ENCODE data around the gene VWF.

Gene VWF

GRCh38 chr12:6124411-6125309 is at the start of gene VWF:
TSS of gene VWF (minus strand) at chr12:6124670. CDS start at chr12:6123196, 1,474 bp downstream.
- Mint-ChIP-seq H3K36me3 (ENCODE audit: low read depth) (no peaks in the 10 kb centered on the region), H3K27me3 (ENCODE audit: low read depth, poor library complexity) (no peaks in the 10 kb centered on the region), H3K9me3 (no peaks in the 10 kb centered on the region), H3K4me1 (peaks cover 61% of the 10 kb centered on the region), H3K27ac (peak within 1 kb of the TSS; percentile 87), H3K4me3 (no peak within 1 kb of the TSS)
- TF ChIP-seq CTCF (IDR thresholded peaks at IDR 0.05), result no peak
- no peak for DNase-seq

- Mint-ChIP-seq H3K9me3 (peaks cover 17% of the 10 kb centered on the region), H3K4me3 (no peak overlapping the region), H3K27me3 (ENCODE audit: low read depth, poor library complexity) (peaks cover 16% of the 10 kb centered on the region), H3K36me3 (ENCODE audit: low read depth) (no peaks in the 10 kb centered on the region), H3K4me1 (peaks cover 17% of the 10 kb centered on the region), H3K27ac (no peak overlapping the region)
- no peak for TF ChIP-seq CTCF (IDR thresholded peaks at IDR 0.05)
- no peak for DNase-seq
Observed at GRCh38 chr12:6172862-6173261, 48.4 kb upstream of the VWF start.

- H3K27ac Mint-ChIP-seq, result no peak overlapping the region
- H3K27me3 Mint-ChIP-seq (ENCODE audit: low read depth, poor library complexity), result peaks cover 19% of the 10 kb centered on the region
- no peak overlapping the region for H3K4me3 Mint-ChIP-seq
- no peaks in the 10 kb centered on the region for H3K36me3 Mint-ChIP-seq (ENCODE audit: low read depth)
- TF ChIP-seq CTCF (IDR thresholded peaks at IDR 0.05), result no peak
- H3K4me1 Mint-ChIP-seq, result peaks cover 25% of the 10 kb centered on the region
- peaks cover 17% of the 10 kb centered on the region for H3K9me3 Mint-ChIP-seq
- DNase-seq, result no peak
Observed at GRCh38 chr12:6172086-6172485, 47.6 kb upstream of the VWF start.

GRCh38 chr12:6171409-6172015 is 47.0 kb upstream of the VWF start:
- Mint-ChIP-seq H3K9me3 (peaks cover 17% of the 10 kb centered on the region), H3K27ac (no peak overlapping the region), H3K4me3 (no peak overlapping the region), H3K4me1 (peaks cover 25% of the 10 kb centered on the region), H3K36me3 (ENCODE audit: low read depth) (no peaks in the 10 kb centered on the region), H3K27me3 (ENCODE audit: low read depth, poor library complexity) (peaks cover 19% of the 10 kb centered on the region)
- no peak for DNase-seq
- no peak for TF ChIP-seq CTCF (IDR thresholded peaks at IDR 0.05)

- Mint-ChIP-seq H3K9me3 (no peaks in the 10 kb centered on the region), H3K36me3 (ENCODE audit: low read depth) (no peaks in the 10 kb centered on the region), H3K4me3 (no peak overlapping the region), H3K4me1 (peaks cover 33% of the 10 kb centered on the region), H3K27ac (no peak overlapping the region), H3K27me3 (ENCODE audit: low read depth, poor library complexity) (peaks cover 12% of the 10 kb centered on the region)
- no peak for TF ChIP-seq CTCF (IDR thresholded peaks at IDR 0.05)
- no peak for DNase-seq
Observed at GRCh38 chr12:6167327-6168280, 43.1 kb upstream of the VWF start.

Measured in nephron progenitor cell (in vitro differentiated cells).